ENCODE data around the gene UAP1L1. TPM values are rescaled to one million over a fixed set of nuclear protein-coding genes. Genes with fewer than 3 reads are reported as not detected.
A peak's percentile ranks its signal among the peaks of the same experiment; 100 is the strongest.

Gene UAP1L1
- total RNA-seq, 1 donor from 2014 or later, result 2.9 TPM

DNA sequence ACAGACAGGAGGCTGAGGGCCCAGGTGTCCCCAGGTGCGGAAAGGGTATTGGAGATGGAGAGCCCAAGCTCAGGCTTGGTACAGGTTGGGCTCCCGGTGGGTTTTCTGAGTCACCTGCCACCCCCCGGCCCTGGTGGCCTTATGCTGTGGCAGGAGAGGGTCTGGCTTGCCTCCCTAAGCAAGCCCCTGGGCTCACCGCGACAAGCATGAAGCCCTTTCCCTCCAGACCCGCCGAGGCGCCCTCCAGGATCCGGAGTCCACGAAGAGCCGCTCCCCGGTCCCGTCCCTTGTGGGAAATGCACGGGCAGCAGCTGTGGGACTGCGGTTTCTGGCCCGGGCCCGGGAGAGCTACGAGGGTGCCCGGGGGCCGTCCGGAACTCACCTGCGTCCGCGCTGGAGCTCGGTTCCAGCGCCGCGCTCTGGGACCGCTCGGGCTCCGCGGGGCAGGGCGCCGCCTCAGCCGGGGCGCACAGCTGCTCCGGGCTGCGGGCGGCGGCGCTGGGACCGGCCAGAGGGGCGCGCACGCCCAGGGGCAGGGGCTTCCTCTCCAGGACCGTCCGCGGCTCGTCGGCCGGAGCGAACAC, 7.7 kb upstream of the UAP1L1 start:
- no peak for DNase-seq (ENCODE audit: low read depth, low spot score)
- H3K4me1 Mint-ChIP-seq, result peaks cover 14% of the 10 kb centered on the region
- TF ChIP-seq CTCF (conservative IDR thresholded peaks at IDR 0.05), result no peak
- H3K27ac Mint-ChIP-seq (ENCODE audit: unreplicated experiment), result no peak overlapping the region
- peak overlapping the region; percentile 62 for H3K4me3 Mint-ChIP-seq
- H3K27me3 Mint-ChIP-seq (ENCODE audit: low read depth), result peaks cover 25% of the 10 kb centered on the region
- H3K36me3 Mint-ChIP-seq (ENCODE audit: low read depth), result no peaks in the 10 kb centered on the region
- H3K9me3 Mint-ChIP-seq, result no peaks in the 10 kb centered on the region

- H3K4me3 Mint-ChIP-seq, result peak within 1 kb of the TSS; percentile 90
- H3K4me1 Mint-ChIP-seq, result peaks cover 14% of the 10 kb centered on the region
- no peaks in the 10 kb centered on the region for H3K36me3 Mint-ChIP-seq (ENCODE audit: low read depth)
- no peak for TF ChIP-seq CTCF (conservative IDR thresholded peaks at IDR 0.05)
- H3K27me3 Mint-ChIP-seq (ENCODE audit: low read depth), result peaks cover 32% of the 10 kb centered on the region
- peak within 1 kb of the TSS; percentile 57 for H3K27ac Mint-ChIP-seq (ENCODE audit: unreplicated experiment)
- DNase-seq (ENCODE audit: low read depth, low spot score), result peak; percentile 70
- no peaks in the 10 kb centered on the region for H3K9me3 Mint-ChIP-seq
Measured at GRCh38 chr9:137070201-137070905, 7.0 kb upstream of the UAP1L1 start, which contains the start of gene SAPCD2. SAPCD2 (minus strand) TSS chr9:137070557; CDS start chr9:137070460, 97 bp downstream.

DNA sequence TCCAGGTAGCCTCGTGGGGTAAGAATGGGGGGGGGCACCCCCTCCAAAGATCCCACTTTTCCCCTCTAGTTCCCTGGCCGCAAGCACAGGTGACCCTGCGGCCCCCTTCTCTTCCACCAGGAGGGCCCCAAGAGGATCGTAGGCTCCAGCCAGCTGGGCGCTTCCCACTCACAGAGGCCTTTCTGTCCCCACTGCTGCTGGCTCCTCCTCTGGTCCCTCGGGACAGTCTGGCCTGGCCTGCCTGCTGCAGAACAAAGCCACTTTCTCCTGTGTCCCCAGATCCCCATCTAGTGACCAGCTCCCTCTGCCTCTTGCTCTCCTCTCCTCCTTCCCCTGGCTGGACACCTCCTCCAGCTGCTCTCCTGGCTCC, 6.4 kb upstream of the UAP1L1 start:
- peak; percentile 55 for DNase-seq (ENCODE audit: low read depth, low spot score)
- peak overlapping the region; percentile 90 for H3K4me3 Mint-ChIP-seq
- peak; percentile 50 for TF ChIP-seq CTCF (conservative IDR thresholded peaks at IDR 0.05)

DNA sequence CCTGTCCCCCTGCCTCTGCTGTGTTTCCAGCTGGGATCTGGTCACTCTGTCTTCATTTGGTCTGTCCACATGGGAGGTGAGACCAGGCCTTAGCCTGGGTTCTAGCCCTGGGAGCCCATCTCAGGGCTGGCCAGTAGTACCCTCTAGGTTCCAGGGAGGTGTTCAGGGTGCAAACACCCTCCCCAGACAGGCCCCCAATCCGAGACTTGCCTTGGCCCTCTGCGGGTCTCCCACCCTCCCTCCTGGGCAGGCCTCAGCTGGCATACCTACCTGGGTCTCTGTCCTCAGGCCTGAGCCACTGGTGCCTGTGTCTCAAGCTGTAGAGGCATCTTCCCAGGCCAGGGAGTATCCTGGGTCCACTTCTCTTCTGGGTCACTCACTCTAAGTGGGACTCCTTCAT, 6.0 kb upstream of the UAP1L1 start:
- no peak for TF ChIP-seq CTCF (conservative IDR thresholded peaks at IDR 0.05)
- DNase-seq (ENCODE audit: low read depth, low spot score), result no peak
- Mint-ChIP-seq H3K27me3 (ENCODE audit: low read depth) (peaks cover 41% of the 10 kb centered on the region), H3K4me3 (peak overlapping the region; percentile 90), H3K9me3 (no peaks in the 10 kb centered on the region), H3K36me3 (ENCODE audit: low read depth) (no peaks in the 10 kb centered on the region), H3K27ac (ENCODE audit: unreplicated experiment) (peak overlapping the region; percentile 57), H3K4me1 (peaks cover 14% of the 10 kb centered on the region)

More for the DNA sequence above, 6.4 kb upstream of the UAP1L1 start:
- Mint-ChIP-seq H3K4me1 (peaks cover 14% of the 10 kb centered on the region), H3K27me3 (ENCODE audit: low read depth) (peaks cover 37% of the 10 kb centered on the region), H3K9me3 (no peaks in the 10 kb centered on the region), H3K36me3 (ENCODE audit: low read depth) (no peaks in the 10 kb centered on the region), H3K27ac (ENCODE audit: unreplicated experiment) (peak overlapping the region; percentile 57)

DNA sequence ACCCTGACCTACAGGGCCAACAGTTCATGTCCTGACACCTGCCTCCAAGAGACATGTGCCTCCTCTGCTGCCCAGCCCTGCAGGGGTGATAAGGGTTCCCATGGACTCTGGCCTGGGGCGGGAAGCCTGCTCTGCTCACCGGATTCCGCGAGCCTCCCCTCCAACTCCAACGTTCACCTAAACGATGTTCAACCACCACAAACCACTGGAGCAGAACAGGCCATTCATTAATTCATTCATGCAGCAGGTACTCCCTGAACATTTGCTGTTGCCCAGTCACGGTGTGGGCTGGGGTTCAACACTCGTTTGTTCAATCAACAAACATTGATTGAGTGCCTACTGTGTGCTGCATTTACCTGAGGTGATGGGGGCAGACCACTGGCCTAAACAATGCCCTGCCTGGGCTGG, 3.3 kb upstream of the UAP1L1 start:
- H3K9me3 Mint-ChIP-seq, result no peaks in the 10 kb centered on the region
- peaks cover 55% of the 10 kb centered on the region for H3K27me3 Mint-ChIP-seq (ENCODE audit: low read depth)
- no peaks in the 10 kb centered on the region for H3K36me3 Mint-ChIP-seq (ENCODE audit: low read depth)
- no peak for TF ChIP-seq CTCF (conservative IDR thresholded peaks at IDR 0.05)
- no peak overlapping the region for H3K4me3 Mint-ChIP-seq
- no peak for DNase-seq (ENCODE audit: low read depth, low spot score)
- peak overlapping the region; percentile 43 for H3K27ac Mint-ChIP-seq (ENCODE audit: unreplicated experiment)
- H3K4me1 Mint-ChIP-seq, result peaks cover 11% of the 10 kb centered on the region
